AG09309 (cell line): ENCODE results near the gene TFDP1.

Experiments used
- DNase-seq: peaks from one replicate; pipeline ENCODE4 v3.0.0-alpha.2; 2010; ENCODE audit warnings: low read depth
- H3K4me3 ChIP-seq: 2 replicates; pipeline ENCODE4 v1.5.1; 2011; ENCODE audit warnings: mild to moderate bottlenecking, low read depth, low read length, moderate library complexity; ENCODE audit not compliant: control insufficient read depth
- TF ChIP-seq, protein P1 (sequence below): IDR thresholded peaks from 2 replicates; pipeline ENCODE4 v1.5.1; 2011; ENCODE audit warnings: mild to moderate bottlenecking, low read depth, low read length, inconsistent platforms; ENCODE audit not compliant: insufficient read depth, control insufficient read depth; ENCODE audit errors: missing control alignments

The TFDP1 gene

DNA sequence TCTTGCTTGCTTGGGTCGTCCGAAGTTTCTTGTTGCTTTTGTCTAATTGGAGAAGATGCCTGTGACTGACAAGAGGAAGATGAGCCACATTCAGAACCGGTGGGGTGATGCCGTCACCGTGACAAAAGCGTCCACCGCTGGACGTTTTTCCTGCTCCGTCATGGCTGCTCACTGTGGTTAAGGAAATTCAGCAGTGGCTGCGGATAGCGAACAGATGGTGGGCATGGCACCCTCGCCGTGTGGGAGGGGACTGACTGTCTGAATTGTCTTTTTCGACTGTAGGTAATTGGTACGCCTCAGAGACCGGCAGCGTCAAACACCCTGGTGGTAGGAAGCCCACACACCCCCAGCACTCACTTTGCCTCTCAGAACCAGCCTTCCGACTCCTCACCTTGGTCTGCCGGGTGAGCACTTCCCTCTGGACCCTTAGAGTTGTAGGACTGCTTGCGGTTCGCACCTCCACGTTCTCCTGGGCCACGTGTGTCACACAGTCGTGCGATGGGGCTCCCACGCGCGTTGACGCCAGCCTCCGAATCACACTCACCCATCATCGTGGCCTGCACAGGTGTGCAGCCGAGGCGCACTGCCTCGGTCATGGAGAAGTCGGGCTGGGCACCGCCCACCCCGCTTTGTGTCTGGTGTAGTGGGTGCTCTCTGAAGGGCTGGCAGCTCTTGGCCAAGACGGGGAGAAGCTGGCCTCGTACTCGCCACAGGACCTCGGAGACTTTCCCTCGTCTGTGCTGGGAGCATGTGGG lies 47.0 kb downstream of the TFDP1 start:
- H3K4me3 ChIP-seq: no peak overlapping the region
- TF ChIP-seq, protein P1, sequence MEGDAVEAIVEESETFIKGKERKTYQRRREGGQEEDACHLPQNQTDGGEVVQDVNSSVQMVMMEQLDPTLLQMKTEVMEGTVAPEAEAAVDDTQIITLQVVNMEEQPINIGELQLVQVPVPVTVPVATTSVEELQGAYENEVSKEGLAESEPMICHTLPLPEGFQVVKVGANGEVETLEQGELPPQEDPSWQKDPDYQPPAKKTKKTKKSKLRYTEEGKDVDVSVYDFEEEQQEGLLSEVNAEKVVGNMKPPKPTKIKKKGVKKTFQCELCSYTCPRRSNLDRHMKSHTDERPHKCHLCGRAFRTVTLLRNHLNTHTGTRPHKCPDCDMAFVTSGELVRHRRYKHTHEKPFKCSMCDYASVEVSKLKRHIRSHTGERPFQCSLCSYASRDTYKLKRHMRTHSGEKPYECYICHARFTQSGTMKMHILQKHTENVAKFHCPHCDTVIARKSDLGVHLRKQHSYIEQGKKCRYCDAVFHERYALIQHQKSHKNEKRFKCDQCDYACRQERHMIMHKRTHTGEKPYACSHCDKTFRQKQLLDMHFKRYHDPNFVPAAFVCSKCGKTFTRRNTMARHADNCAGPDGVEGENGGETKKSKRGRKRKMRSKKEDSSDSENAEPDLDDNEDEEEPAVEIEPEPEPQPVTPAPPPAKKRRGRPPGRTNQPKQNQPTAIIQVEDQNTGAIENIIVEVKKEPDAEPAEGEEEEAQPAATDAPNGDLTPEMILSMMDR: no peak
- no peak for DNase-seq

- TF ChIP-seq, protein P1: no peak
- no peak for DNase-seq
- no peak overlapping the region for H3K4me3 ChIP-seq
Observed at GRCh38 chr13:113632706-113633484, 48.3 kb downstream of the TFDP1 start.

- H3K4me3 ChIP-seq: no peak overlapping the region
- DNase-seq: no peak
- TF ChIP-seq, protein P1: no peak
Observed at GRCh38 chr13:113633485-113633873, 48.9 kb downstream of the TFDP1 start.

DNA sequence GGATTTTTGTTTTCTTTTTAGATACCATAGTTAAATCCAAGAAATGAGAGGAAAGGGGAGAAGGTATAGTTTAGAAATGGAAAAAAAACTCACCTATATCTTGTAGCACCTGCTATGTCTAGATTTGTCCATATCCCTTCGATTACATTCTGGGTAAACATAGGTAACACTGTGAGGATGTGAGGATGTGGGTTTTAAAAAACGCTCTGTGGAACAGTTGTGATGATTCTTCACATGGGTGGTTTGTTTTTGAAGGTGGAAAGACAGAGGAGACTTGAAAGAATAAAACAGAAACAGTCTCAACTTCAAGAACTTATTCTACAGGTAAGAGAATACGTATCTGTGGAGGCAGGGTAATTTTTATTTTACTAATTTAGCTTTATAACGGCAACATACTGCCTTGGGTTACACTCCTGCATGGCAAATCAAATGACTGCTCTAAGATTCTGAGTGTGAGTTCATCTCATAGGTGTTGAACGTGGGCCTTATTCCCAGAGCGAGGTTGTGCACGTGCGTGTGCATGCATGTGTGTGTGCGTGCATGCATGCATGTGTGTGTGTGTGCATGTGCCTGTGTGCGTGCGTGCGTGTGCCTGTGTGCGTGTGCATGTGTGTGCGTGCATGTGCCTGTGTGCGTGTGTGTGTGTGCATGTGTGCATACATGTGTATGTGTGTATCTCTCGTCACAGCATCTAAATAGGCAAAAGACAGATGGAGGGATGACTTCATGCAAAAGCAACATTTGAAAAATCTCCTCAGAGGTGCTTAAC lies 49.9 kb downstream of the TFDP1 start:
- no peak for DNase-seq
- TF ChIP-seq, protein P1: no peak
- no peak overlapping the region for H3K4me3 ChIP-seq

DNA sequence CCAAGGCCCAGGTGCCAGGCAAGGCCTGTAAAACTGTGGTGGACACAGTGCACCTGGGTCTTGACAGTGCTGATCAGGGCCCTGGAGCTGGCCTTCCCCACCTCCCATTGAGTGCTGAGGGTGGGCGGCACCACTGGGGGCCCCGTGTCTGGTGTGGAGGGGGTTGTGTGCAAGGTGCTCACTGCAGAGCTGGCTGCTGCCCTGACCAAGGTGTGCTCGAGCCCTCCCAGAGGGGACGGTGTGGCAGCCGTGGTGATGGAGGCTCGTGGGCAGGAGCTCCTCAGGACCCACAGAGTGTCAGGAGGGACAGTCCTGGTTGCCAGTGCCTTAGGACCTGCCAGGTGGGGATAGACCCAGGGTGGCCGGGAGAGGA lies 50.5 kb downstream of the TFDP1 start:
- TF ChIP-seq, protein P1: no peak
- no peak overlapping the region for H3K4me3 ChIP-seq
- no peak for DNase-seq

- TF ChIP-seq, protein P1: no peak
- DNase-seq: no peak
- H3K4me3 ChIP-seq: no peak overlapping the region
Observed at GRCh38 chr13:113635709-113636108, 51.2 kb downstream of the TFDP1 start.
